ENCODE data around the gene ASTN1.

DNA sequence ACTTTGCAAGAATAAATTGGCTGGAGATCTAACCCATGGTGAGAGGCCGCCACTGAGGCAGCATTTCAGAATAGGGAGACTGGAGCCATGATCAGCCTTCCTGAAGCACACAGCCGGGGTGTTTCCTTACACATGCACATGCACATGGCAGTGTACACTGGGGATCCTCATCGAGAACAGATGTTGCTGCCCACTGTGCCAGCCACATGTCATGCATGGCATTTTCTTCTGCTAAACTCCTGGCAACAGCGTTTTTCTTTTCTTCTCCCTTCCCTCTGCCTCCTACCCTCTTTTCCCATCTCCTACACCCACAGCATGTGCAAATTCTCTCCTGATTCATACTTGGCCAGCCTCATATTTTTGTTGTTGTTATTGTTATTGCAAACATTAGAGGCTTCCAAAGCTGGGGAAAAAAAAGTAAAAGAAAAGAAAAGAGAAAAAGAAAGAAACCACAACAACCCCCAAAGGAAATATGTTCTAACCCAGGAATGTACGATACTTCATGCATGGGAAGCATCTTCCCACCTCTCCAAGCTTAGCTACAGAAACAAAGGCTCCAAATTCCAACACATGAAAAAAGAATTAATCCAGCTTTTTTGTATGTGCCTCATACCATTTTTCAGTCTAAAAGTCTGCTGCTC, 344.0 kb downstream of the ASTN1 start:
- TF ChIP-seq, protein P1, sequence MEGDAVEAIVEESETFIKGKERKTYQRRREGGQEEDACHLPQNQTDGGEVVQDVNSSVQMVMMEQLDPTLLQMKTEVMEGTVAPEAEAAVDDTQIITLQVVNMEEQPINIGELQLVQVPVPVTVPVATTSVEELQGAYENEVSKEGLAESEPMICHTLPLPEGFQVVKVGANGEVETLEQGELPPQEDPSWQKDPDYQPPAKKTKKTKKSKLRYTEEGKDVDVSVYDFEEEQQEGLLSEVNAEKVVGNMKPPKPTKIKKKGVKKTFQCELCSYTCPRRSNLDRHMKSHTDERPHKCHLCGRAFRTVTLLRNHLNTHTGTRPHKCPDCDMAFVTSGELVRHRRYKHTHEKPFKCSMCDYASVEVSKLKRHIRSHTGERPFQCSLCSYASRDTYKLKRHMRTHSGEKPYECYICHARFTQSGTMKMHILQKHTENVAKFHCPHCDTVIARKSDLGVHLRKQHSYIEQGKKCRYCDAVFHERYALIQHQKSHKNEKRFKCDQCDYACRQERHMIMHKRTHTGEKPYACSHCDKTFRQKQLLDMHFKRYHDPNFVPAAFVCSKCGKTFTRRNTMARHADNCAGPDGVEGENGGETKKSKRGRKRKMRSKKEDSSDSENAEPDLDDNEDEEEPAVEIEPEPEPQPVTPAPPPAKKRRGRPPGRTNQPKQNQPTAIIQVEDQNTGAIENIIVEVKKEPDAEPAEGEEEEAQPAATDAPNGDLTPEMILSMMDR (IDR thresholded peaks at IDR 0.05): no peak
- no peak for TF ChIP-seq POLR2AphosphoS5 (IDR thresholded peaks at IDR 0.05; ENCODE audit: low read depth, low read length)
- TF ChIP-seq, protein P2, sequence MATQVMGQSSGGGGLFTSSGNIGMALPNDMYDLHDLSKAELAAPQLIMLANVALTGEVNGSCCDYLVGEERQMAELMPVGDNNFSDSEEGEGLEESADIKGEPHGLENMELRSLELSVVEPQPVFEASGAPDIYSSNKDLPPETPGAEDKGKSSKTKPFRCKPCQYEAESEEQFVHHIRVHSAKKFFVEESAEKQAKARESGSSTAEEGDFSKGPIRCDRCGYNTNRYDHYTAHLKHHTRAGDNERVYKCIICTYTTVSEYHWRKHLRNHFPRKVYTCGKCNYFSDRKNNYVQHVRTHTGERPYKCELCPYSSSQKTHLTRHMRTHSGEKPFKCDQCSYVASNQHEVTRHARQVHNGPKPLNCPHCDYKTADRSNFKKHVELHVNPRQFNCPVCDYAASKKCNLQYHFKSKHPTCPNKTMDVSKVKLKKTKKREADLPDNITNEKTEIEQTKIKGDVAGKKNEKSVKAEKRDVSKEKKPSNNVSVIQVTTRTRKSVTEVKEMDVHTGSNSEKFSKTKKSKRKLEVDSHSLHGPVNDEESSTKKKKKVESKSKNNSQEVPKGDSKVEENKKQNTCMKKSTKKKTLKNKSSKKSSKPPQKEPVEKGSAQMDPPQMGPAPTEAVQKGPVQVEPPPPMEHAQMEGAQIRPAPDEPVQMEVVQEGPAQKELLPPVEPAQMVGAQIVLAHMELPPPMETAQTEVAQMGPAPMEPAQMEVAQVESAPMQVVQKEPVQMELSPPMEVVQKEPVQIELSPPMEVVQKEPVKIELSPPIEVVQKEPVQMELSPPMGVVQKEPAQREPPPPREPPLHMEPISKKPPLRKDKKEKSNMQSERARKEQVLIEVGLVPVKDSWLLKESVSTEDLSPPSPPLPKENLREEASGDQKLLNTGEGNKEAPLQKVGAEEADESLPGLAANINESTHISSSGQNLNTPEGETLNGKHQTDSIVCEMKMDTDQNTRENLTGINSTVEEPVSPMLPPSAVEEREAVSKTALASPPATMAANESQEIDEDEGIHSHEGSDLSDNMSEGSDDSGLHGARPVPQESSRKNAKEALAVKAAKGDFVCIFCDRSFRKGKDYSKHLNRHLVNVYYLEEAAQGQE (IDR thresholded peaks at IDR 0.05; ENCODE audit: insufficient read depth in 1 of 2, low read depth in 2 of 2, low read length in 1 of 2): no peak

Data from Panc1 (cell line).